Esophagus squamous epithelium (tissue), 4 donors: ENCODE results near the gene ZNF132.

Experiments used
- POLR2A ChIP-seq, 4 donors: fragments of 450-650 bp; IDR thresholded peaks; one replicate each; pipeline ENCODE4 v1.6.1; 2017; ENCODE audit warnings: antibody characterized with exemption in 4 of 4, mild to moderate bottlenecking in 4 of 4, moderate library complexity in 3 of 4
- TF ChIP-seq, protein P1 (sequence below), 6 experiments: fragments of 450-650 bp in 4 of 6; fragments of 200-600 bp in 2 of 6; sonication (generic) in 2 of 6; IDR thresholded peaks; one replicate each; pipeline ENCODE4 v1.5.1; 2016 to 2019; ENCODE audit warnings: antibody characterized with exemption in 6 of 6, mild to moderate bottlenecking in 4 of 6, moderate library complexity in 4 of 6

GRCh38 chr19:58434217-58434616 is 5.7 kb downstream of the ZNF132 start:
- TF ChIP-seq, protein P1, sequence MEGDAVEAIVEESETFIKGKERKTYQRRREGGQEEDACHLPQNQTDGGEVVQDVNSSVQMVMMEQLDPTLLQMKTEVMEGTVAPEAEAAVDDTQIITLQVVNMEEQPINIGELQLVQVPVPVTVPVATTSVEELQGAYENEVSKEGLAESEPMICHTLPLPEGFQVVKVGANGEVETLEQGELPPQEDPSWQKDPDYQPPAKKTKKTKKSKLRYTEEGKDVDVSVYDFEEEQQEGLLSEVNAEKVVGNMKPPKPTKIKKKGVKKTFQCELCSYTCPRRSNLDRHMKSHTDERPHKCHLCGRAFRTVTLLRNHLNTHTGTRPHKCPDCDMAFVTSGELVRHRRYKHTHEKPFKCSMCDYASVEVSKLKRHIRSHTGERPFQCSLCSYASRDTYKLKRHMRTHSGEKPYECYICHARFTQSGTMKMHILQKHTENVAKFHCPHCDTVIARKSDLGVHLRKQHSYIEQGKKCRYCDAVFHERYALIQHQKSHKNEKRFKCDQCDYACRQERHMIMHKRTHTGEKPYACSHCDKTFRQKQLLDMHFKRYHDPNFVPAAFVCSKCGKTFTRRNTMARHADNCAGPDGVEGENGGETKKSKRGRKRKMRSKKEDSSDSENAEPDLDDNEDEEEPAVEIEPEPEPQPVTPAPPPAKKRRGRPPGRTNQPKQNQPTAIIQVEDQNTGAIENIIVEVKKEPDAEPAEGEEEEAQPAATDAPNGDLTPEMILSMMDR (IDR thresholded peaks at IDR 0.05): no peak
- no peak for TF ChIP-seq POLR2A (IDR thresholded peaks at IDR 0.05)
